ENCODE results near the gene MRFAP1L1. TPM values are rescaled to one million over a fixed set of nuclear protein-coding genes. Genes with fewer than 3 reads are reported as not detected.

The MRFAP1L1 gene
- total RNA-seq, 1 donor from 2014 or later: 141 TPM

GRCh38 chr4:6734165-6734786 is 24.6 kb upstream of the MRFAP1L1 start:
- H3K27ac Mint-ChIP-seq: no peak overlapping the region
- Histone ChIP-seq H3K27me3 (no peaks in the 10 kb centered on the region), H4K20me1 (ENCODE audit: low read depth) (no peaks in the 10 kb centered on the region), H3K79me2 (ENCODE audit: low read depth) (no peaks in the 10 kb centered on the region), H3K27ac (no peak overlapping the region), H3K4me2 (no peak overlapping the region), H3K36me3 (no peaks in the 10 kb centered on the region), H3K9me3 (ENCODE audit: low read depth) (no peaks in the 10 kb centered on the region), H3K9ac (no peak overlapping the region), H3K4me1 (no peaks in the 10 kb centered on the region), H3K4me3 (no peak overlapping the region), H3F3A (ENCODE audit: low read depth) (no peaks in the 10 kb centered on the region), H2AFZ (replicated peaks) (no peak overlapping the region)
- peaks cover 6% of the 10 kb centered on the region for H3K4me1 Mint-ChIP-seq
- no peaks in the 10 kb centered on the region for H3K36me3 Mint-ChIP-seq
- no peak for TF ChIP-seq EZH2 (IDR thresholded peaks at IDR 0.05)
- TF ChIP-seq, protein P1, sequence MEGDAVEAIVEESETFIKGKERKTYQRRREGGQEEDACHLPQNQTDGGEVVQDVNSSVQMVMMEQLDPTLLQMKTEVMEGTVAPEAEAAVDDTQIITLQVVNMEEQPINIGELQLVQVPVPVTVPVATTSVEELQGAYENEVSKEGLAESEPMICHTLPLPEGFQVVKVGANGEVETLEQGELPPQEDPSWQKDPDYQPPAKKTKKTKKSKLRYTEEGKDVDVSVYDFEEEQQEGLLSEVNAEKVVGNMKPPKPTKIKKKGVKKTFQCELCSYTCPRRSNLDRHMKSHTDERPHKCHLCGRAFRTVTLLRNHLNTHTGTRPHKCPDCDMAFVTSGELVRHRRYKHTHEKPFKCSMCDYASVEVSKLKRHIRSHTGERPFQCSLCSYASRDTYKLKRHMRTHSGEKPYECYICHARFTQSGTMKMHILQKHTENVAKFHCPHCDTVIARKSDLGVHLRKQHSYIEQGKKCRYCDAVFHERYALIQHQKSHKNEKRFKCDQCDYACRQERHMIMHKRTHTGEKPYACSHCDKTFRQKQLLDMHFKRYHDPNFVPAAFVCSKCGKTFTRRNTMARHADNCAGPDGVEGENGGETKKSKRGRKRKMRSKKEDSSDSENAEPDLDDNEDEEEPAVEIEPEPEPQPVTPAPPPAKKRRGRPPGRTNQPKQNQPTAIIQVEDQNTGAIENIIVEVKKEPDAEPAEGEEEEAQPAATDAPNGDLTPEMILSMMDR (IDR thresholded peaks at IDR 0.05): no peak
- no peak for TF ChIP-seq EZH2phosphoT487 (IDR thresholded peaks at IDR 0.05)
- H3K9me3 Mint-ChIP-seq: no peaks in the 10 kb centered on the region
- H3K4me3 Mint-ChIP-seq: no peak overlapping the region
- DNase-seq (ENCODE audit: low spot score): no peak
- peaks cover 13% of the 10 kb centered on the region for H3K27me3 Mint-ChIP-seq (ENCODE audit: insufficient read depth, low read depth)

DNA sequence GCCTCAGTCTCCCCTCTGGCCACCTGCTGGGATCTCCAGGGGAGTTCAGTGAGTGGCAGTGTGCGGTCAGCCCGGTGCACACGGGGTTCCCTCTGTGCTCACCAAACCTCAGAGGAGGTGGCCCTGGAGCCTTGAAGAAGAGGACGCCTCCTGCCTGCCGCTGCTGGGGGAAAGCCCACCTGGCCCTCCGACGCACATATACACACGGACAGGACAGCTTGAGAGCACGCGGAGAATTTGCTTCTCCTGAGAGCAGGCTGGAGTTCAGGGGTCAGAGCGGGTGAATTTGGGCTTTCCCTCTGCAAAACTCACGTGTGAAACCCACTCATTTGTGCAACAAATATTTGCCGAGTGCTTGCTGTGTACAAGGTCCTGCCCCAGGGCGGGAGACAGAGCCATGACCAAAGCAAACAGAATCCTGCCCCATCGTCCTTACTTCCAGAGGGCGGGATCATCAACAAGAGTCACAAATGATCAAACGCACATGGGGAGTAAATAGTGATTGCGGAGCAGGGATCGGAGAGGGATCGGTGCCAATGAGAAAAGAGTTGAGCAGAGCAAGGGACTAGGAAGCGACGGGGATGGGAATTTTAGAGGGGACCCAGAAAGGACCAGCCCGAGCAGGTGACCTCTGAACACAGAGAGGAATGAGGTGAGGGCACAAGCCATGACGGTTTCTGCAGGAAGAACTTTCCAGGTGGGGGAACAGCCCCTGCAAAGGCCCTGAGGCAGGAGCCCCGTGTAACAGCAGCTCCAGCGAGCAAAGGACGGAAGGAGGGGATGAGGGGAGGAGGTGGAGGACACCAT is 23.9 kb upstream of the MRFAP1L1 start:
- Histone ChIP-seq H3K79me2 (ENCODE audit: low read depth) (no peaks in the 10 kb centered on the region), H3F3A (ENCODE audit: low read depth) (no peaks in the 10 kb centered on the region), H3K4me1 (no peaks in the 10 kb centered on the region), H3K27me3 (no peaks in the 10 kb centered on the region), H3K4me3 (no peak overlapping the region), H3K36me3 (no peaks in the 10 kb centered on the region), H3K9ac (no peak overlapping the region), H3K27ac (no peak overlapping the region), H2AFZ (replicated peaks) (no peak overlapping the region), H3K9me3 (ENCODE audit: low read depth) (no peaks in the 10 kb centered on the region), H3K4me2 (no peak overlapping the region), H4K20me1 (ENCODE audit: low read depth) (no peaks in the 10 kb centered on the region)
- no peak for DNase-seq (ENCODE audit: low spot score)
- no peaks in the 10 kb centered on the region for H3K36me3 Mint-ChIP-seq
- H3K4me3 Mint-ChIP-seq: no peak overlapping the region
- no peaks in the 10 kb centered on the region for H3K9me3 Mint-ChIP-seq
- peaks cover 15% of the 10 kb centered on the region for H3K27me3 Mint-ChIP-seq (ENCODE audit: insufficient read depth, low read depth)
- no peak overlapping the region for H3K27ac Mint-ChIP-seq
- TF ChIP-seq, protein P1 (IDR thresholded peaks at IDR 0.05): no peak
- TF ChIP-seq EZH2 (IDR thresholded peaks at IDR 0.05) (no peak), EZH2phosphoT487 (IDR thresholded peaks at IDR 0.05) (no peak)
- peaks cover 7% of the 10 kb centered on the region for H3K4me1 Mint-ChIP-seq

DNA sequence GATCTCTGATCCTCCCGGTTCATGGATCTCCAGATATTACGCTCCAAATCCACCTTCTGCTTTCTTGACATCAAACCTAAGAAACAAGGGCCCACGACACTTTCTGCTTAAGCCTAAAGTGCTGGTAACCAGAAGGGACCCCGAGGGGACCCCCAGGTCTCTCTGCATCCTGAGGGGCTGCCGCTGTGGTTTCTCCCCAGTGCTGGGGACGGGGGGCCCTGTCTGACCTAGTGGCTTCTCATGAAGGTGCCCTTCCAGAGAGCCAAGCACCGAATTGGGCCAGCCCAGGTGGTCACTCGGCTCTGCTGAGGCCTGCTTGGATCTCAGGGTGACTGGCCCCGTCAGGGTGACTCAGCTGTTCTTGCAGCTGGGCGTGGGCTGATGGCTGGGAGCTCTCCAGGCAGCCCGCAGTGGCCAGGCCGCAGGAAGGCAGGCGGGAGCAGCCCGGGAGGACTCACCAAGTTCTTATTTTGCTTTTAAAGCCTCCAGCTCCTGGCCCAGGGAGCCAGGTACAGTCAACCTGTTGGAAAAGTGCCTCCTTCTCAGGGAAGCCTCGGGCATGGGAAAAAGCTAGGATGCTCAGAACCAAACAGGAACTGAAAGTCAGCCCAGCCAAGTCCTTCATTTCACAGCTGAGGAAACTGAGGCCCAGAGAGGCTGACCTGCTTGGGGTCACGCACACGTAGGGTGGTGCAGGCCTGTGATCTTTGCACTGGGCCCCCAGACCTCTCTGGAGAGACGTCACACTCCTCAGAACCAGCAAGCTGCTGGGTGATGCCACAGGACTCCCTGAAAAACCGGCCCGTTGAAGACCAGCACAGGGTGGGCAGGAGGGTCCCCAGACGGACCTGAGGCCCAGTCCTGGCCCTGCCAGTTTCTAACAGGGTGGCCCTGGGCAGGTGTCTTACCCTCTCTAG is 23.0 kb upstream of the MRFAP1L1 start:
- Histone ChIP-seq H3K9ac (no peak overlapping the region), H3K4me2 (no peak overlapping the region)
- H3K9me3 Mint-ChIP-seq: no peaks in the 10 kb centered on the region

More for the DNA sequence above, 23.0 kb upstream of the MRFAP1L1 start:
- Histone ChIP-seq H3K4me3 (no peak overlapping the region), H3K9me3 (ENCODE audit: low read depth) (no peaks in the 10 kb centered on the region), H3K27ac (no peak overlapping the region), H2AFZ (replicated peaks) (no peak overlapping the region), H3K27me3 (no peaks in the 10 kb centered on the region), H3K36me3 (no peaks in the 10 kb centered on the region), H3K4me1 (no peaks in the 10 kb centered on the region), H4K20me1 (ENCODE audit: low read depth) (no peaks in the 10 kb centered on the region), H3F3A (ENCODE audit: low read depth) (peaks cover 5% of the 10 kb centered on the region), H3K79me2 (ENCODE audit: low read depth) (no peaks in the 10 kb centered on the region)
- Mint-ChIP-seq H3K27me3 (ENCODE audit: insufficient read depth, low read depth) (peaks cover 20% of the 10 kb centered on the region), H3K27ac (no peak overlapping the region), H3K36me3 (no peaks in the 10 kb centered on the region), H3K4me1 (peaks cover 16% of the 10 kb centered on the region), H3K4me3 (no peak overlapping the region)
- no peak for DNase-seq (ENCODE audit: low spot score)
- TF ChIP-seq, protein P1 (IDR thresholded peaks at IDR 0.05): no peak
- TF ChIP-seq EZH2phosphoT487 (IDR thresholded peaks at IDR 0.05) (no peak), EZH2 (IDR thresholded peaks at IDR 0.05) (no peak)

Data from neural progenitor cell (in vitro differentiated cells).